ENCODE measurements around the gene IKZF4. TPM values are rescaled to one million over a fixed set of nuclear protein-coding genes. Genes with fewer than 3 reads are reported as not detected.
"Not testable (repeated sequence)": the region's sequence is repeated elsewhere in the genome, so short reads cannot be mapped to it uniquely, and the experiment has no call there.

IKZF4 gene
- total RNA-seq, 5 donors from 2014 or later (not counting 1 experiment from before 2014, with no cell fraction given) = 6.1 to 14.9 (median 13.2) TPM

GRCh38 chr12:56001487-56002100 is 19.2 kb upstream of the IKZF4 start:
- H3K27me3 Mint-ChIP-seq = peaks cover 0 to 9% of the 10 kb centered on the region in 2 donors
- 68% methylated on average over 3 of the region's 7 CpGs for WGBS (ENCODE audit: insufficient coverage)
- H3K9me3 ChIP-seq = no peaks in the 10 kb centered on the region
- DNase-seq (no peak), ATAC-seq (replicated peaks in 1 of 4) (no peak)
- no peaks in the 10 kb centered on the region for H3K9me3 Mint-ChIP-seq
- H3K27me3 ChIP-seq (replicated peaks in 1 of 2; ENCODE audit: control insufficient read depth in 2 of 2, extremely low read depth in 1 of 2, insufficient read depth in 2 of 2, low read length in 1 of 2) = peaks cover 0 to 22% of the 10 kb centered on the region in 2 experiments
- ChIA-PET POLR2A (no interaction called here), CTCF (no interaction called here)
- peaks cover 0 to 13% of the 10 kb centered on the region in 2 experiments for H3K4me1 ChIP-seq (ENCODE audit: control insufficient read depth in 1 of 2, extremely low read depth in 1 of 2, insufficient read depth in 2 of 2, low read length in 2 of 2)
- no peak overlapping the region for H3K4me3 Mint-ChIP-seq
- no peak overlapping the region for H3K4me3 ChIP-seq (ENCODE audit: control insufficient read depth in 1 of 2, extremely low read depth in 1 of 2, low read length in 1 of 2)
- no peaks in the 10 kb centered on the region for H3K36me3 ChIP-seq (ENCODE audit: control insufficient read depth in 2 of 2, extremely low read depth in 1 of 2, insufficient read depth in 1 of 2, low read length in 1 of 2)
- H3K36me3 Mint-ChIP-seq = no peaks in the 10 kb centered on the region
- H3K4me1 Mint-ChIP-seq = peaks cover 20 to 25% (median 22%) of the 10 kb centered on the region in 3 donors
- H3K27ac Mint-ChIP-seq = no peak overlapping the region
- H3K27ac ChIP-seq (ENCODE audit: low read length) = no peak overlapping the region

- Mint-ChIP-seq H3K4me1 (peaks cover 22 to 25% (median 22%) of the 10 kb centered on the region in 3 donors), H3K27ac (peak overlapping the region in 1 of 2 donors; percentile 22)
- H3K27me3 ChIP-seq (replicated peaks in 1 of 2; ENCODE audit: control insufficient read depth in 2 of 2, extremely low read depth in 1 of 2, insufficient read depth in 2 of 2, low read length in 1 of 2); ATAC-seq (replicated peaks in 1 of 4); CTCF ChIA-PET; H3K9me3 ChIP-seq; H3K4me3 ChIP-seq (ENCODE audit: control insufficient read depth in 1 of 2, extremely low read depth in 1 of 2, low read length in 1 of 2); H3K9me3 Mint-ChIP-seq; H3K27me3 Mint-ChIP-seq; H3K4me3 Mint-ChIP-seq; DNase-seq; H3K36me3 ChIP-seq (ENCODE audit: control insufficient read depth in 2 of 2, extremely low read depth in 1 of 2, insufficient read depth in 1 of 2, low read length in 1 of 2); H3K36me3 Mint-ChIP-seq; POLR2A ChIA-PET; H3K27ac ChIP-seq (ENCODE audit: low read length): not testable (repeated sequence)
- H3K4me1 ChIP-seq (ENCODE audit: control insufficient read depth in 1 of 2, extremely low read depth in 1 of 2, insufficient read depth in 2 of 2, low read length in 2 of 2) = peaks cover 6 to 16% of the 10 kb centered on the region in 2 experiments
- 91% methylated on average over 4 of the region's 5 CpGs for WGBS (ENCODE audit: insufficient coverage)
These were observed 17.5 kb upstream of the IKZF4 start for GRCh38 chr12:56003376-56003775.

GRCh38 chr12:56004211-56004610 is 16.6 kb upstream of the IKZF4 start:
- no peaks in the 10 kb centered on the region for H3K36me3 ChIP-seq (ENCODE audit: control insufficient read depth in 2 of 2, extremely low read depth in 1 of 2, insufficient read depth in 1 of 2, low read length in 1 of 2)
- no peaks in the 10 kb centered on the region for H3K9me3 ChIP-seq
- no peak for ATAC-seq (replicated peaks in 1 of 4)
- ChIA-PET CTCF (interaction anchor here in 1 of 2 donors (0.6 kb wide), 1 partner anchor 24 kb away, joined by 15 read pairs; no protein-coding TSS in a partner anchor), POLR2A (interaction anchor here in 1 of 2 donors (0.5 kb wide), 1 partner anchor 623 kb away, joined by 3 read pairs; no protein-coding TSS in a partner anchor)
- Mint-ChIP-seq H3K4me1 (peaks cover 26 to 29% (median 27%) of the 10 kb centered on the region in 3 donors), H3K27ac (peak overlapping the region in 1 of 2 donors; percentile 47), H3K27me3 (no peaks in the 10 kb centered on the region), H3K4me3 (no peak overlapping the region), H3K36me3 (no peaks in the 10 kb centered on the region), H3K9me3 (no peaks in the 10 kb centered on the region)
- H3K27ac ChIP-seq (ENCODE audit: low read length) = no peak overlapping the region
- H3K27me3 ChIP-seq (replicated peaks in 1 of 2; ENCODE audit: control insufficient read depth in 2 of 2, extremely low read depth in 1 of 2, insufficient read depth in 2 of 2, low read length in 1 of 2) = peaks cover 0 to 2% of the 10 kb centered on the region in 2 experiments
- peaks cover 6 to 16% of the 10 kb centered on the region in 2 experiments for H3K4me1 ChIP-seq (ENCODE audit: control insufficient read depth in 1 of 2, extremely low read depth in 1 of 2, insufficient read depth in 2 of 2, low read length in 2 of 2)
- DNase-seq = no peak
- WGBS (ENCODE audit: insufficient coverage) = 92% methylated on average over 10 of the region's 10 CpGs
- no peak overlapping the region for H3K4me3 ChIP-seq (ENCODE audit: control insufficient read depth in 1 of 2, extremely low read depth in 1 of 2, low read length in 1 of 2)

- peak; percentile 12 to 79 (median 59) for DNase-seq
- ATAC-seq (replicated peaks in 1 of 4) = peak; percentile 83 to 90 (median 86)
- peak overlapping the region; percentile 58 to 82 for H3K4me3 ChIP-seq (ENCODE audit: control insufficient read depth in 1 of 2, extremely low read depth in 1 of 2, low read length in 1 of 2)
- H3K27ac ChIP-seq (ENCODE audit: low read length) = peak overlapping the region; percentile 45
- Mint-ChIP-seq H3K4me1 (peaks cover 21 to 26% (median 24%) of the 10 kb centered on the region in 3 donors), H3K27ac (peak overlapping the region; percentile 85 to 92), H3K4me3 (peak overlapping the region; percentile 83 to 90 (median 85)), H3K27me3 (no peaks in the 10 kb centered on the region), H3K9me3 (no peaks in the 10 kb centered on the region), H3K36me3 (peaks cover 3% of the 10 kb centered on the region)
- 11% methylated on average over 21 of the region's 44 CpGs for WGBS (ENCODE audit: insufficient coverage)
- CTCF ChIA-PET = interaction anchor here (0.5 to 1.4 kb wide), 4 partner anchors 26 to 96 kb away, joined by 3 to 6 read pairs (median 4); partner anchors contain the start of genes PA2G4 (in 1 of the 2), PYM1 (in 1 of the 2) and RAB5B (in 1 of the 2)
- H3K36me3 ChIP-seq (ENCODE audit: control insufficient read depth in 2 of 2, extremely low read depth in 1 of 2, insufficient read depth in 1 of 2, low read length in 1 of 2) = no peaks in the 10 kb centered on the region
- H3K4me1 ChIP-seq (ENCODE audit: control insufficient read depth in 1 of 2, extremely low read depth in 1 of 2, insufficient read depth in 2 of 2, low read length in 2 of 2) = peaks cover 6 to 16% of the 10 kb centered on the region in 2 experiments
- peaks cover 0 to 2% of the 10 kb centered on the region in 2 experiments for H3K27me3 ChIP-seq (replicated peaks in 1 of 2; ENCODE audit: control insufficient read depth in 2 of 2, extremely low read depth in 1 of 2, insufficient read depth in 2 of 2, low read length in 1 of 2)
- POLR2A ChIA-PET = no interaction called here
- H3K9me3 ChIP-seq = no peaks in the 10 kb centered on the region
These were observed 13.0 kb upstream of the IKZF4 start for GRCh38 chr12:56007564-56008559.

GRCh38 chr12:56010111-56010570 is 10.7 kb upstream of the IKZF4 start:
- CTCF ChIA-PET = interaction anchor here (1.0 to 1.4 kb wide), 3 partner anchors 10 to 37 kb away, joined by 3 to 4 read pairs (median 4); no protein-coding TSS in a partner anchor

More at GRCh38 chr12:56010111-56010570, 10.7 kb upstream of the IKZF4 start:
- Histone ChIP-seq H3K4me3 (ENCODE audit: control insufficient read depth in 1 of 2, extremely low read depth in 1 of 2, low read length in 1 of 2) (no peak overlapping the region), H3K9me3 (no peaks in the 10 kb centered on the region), H3K36me3 (ENCODE audit: control insufficient read depth in 2 of 2, extremely low read depth in 1 of 2, insufficient read depth in 1 of 2, low read length in 1 of 2) (no peaks in the 10 kb centered on the region), H3K4me1 (ENCODE audit: control insufficient read depth in 1 of 2, extremely low read depth in 1 of 2, insufficient read depth in 2 of 2, low read length in 2 of 2) (peaks cover 6 to 16% of the 10 kb centered on the region in 2 experiments), H3K27me3 (replicated peaks in 1 of 2; ENCODE audit: control insufficient read depth in 2 of 2, extremely low read depth in 1 of 2, insufficient read depth in 2 of 2, low read length in 1 of 2) (no peaks in the 10 kb centered on the region), H3K27ac (ENCODE audit: low read length) (no peak overlapping the region)
- no peak for DNase-seq
- POLR2A ChIA-PET = interaction anchor here in 1 of 2 donors (0.5 kb wide), 1 partner anchor 342 kb away, joined by 5 read pairs; no protein-coding TSS in a partner anchor
- Mint-ChIP-seq H3K4me1 (peaks cover 21 to 24% (median 24%) of the 10 kb centered on the region in 3 donors), H3K36me3 (peaks cover 7% of the 10 kb centered on the region), H3K4me3 (no peak overlapping the region), H3K27ac (no peak overlapping the region), H3K27me3 (no peaks in the 10 kb centered on the region), H3K9me3 (no peaks in the 10 kb centered on the region)
- no peak for ATAC-seq (replicated peaks in 1 of 4)
- 100% methylated on average over 1 of the region's 2 CpGs for WGBS (ENCODE audit: insufficient coverage)

Measured in T-cell (primary cell).